PC-3 (cell line): ENCODE data around the gene ZNF333.

Source experiments
- EZH2 ChIP-seq: fragments of 300-600 bp; sonication (generic); IDR thresholded peaks from one replicate; pipeline ENCODE4 v1.6.1; 2017; ENCODE audit warnings: antibody characterized with exemption, mild to moderate bottlenecking, low read length; ENCODE audit not compliant: unreplicated experiment
- EZH2phosphoT487 ChIP-seq: fragments of 300-600 bp; sonication (generic); IDR thresholded peaks from 2 replicates; pipeline ENCODE4 v1.6.1; 2018; ENCODE audit warnings: mild to moderate bottlenecking, antibody characterized with exemption, low read length, borderline replicate concordance
- TF ChIP-seq, protein P1 (sequence below): fragments of 300-600 bp; sonication (generic); conservative IDR thresholded peaks from 2 replicates; pipeline ENCODE4 v1.5.1; 2017; ENCODE audit warnings: antibody characterized with exemption, low read depth, mild to moderate bottlenecking, low read length

DNA sequence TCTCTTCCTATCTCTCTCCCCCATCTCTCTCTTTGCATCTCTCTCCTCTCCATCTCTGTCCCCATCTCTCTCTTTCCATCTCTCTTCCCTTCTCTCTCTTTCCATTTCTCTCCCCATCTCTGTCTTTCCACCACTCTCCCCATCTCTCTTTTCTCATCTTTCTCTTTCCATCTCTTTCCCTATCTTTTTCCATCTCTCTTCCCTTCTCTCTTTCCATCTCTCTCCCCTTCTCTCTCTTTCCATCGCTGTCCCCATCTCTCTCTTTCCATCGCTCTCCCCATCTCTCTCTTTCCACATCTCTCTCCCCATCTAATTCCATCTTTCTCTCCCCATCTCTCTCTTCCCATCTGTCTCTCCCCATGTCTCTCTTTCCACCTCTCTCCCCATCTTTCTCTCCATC, 39.7 kb upstream of the ZNF333 start:
- TF ChIP-seq, protein P1, sequence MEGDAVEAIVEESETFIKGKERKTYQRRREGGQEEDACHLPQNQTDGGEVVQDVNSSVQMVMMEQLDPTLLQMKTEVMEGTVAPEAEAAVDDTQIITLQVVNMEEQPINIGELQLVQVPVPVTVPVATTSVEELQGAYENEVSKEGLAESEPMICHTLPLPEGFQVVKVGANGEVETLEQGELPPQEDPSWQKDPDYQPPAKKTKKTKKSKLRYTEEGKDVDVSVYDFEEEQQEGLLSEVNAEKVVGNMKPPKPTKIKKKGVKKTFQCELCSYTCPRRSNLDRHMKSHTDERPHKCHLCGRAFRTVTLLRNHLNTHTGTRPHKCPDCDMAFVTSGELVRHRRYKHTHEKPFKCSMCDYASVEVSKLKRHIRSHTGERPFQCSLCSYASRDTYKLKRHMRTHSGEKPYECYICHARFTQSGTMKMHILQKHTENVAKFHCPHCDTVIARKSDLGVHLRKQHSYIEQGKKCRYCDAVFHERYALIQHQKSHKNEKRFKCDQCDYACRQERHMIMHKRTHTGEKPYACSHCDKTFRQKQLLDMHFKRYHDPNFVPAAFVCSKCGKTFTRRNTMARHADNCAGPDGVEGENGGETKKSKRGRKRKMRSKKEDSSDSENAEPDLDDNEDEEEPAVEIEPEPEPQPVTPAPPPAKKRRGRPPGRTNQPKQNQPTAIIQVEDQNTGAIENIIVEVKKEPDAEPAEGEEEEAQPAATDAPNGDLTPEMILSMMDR = no peak
- no peak for TF ChIP-seq EZH2
- no peak for TF ChIP-seq EZH2phosphoT487
